ENCODE results near the gene LITAF.

The LITAF gene

DNA sequence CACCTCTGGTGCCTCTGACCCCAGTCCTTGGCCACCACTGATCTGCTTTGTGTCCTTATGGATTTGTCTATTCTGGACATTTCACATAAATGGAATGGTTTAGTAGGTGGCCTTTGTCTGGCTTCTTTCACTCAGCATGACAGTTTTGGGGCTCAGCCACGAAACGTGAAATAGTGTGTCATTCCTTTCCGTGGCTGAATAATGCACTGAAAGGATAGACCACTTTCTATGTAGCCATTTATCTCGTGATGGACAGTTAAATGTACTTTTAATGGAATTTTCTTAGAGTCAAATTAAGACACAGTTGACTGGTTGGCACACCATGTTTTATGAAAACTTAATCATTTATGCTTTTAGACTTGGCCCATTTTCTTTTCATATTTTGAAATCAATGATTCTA, 57.4 kb downstream of the LITAF start:
- H3K4me3 ChIP-seq (ENCODE audit: low read length): no peak overlapping the region
- no peak for DNase-seq (ENCODE audit: low read depth)
- TF ChIP-seq, protein P1, sequence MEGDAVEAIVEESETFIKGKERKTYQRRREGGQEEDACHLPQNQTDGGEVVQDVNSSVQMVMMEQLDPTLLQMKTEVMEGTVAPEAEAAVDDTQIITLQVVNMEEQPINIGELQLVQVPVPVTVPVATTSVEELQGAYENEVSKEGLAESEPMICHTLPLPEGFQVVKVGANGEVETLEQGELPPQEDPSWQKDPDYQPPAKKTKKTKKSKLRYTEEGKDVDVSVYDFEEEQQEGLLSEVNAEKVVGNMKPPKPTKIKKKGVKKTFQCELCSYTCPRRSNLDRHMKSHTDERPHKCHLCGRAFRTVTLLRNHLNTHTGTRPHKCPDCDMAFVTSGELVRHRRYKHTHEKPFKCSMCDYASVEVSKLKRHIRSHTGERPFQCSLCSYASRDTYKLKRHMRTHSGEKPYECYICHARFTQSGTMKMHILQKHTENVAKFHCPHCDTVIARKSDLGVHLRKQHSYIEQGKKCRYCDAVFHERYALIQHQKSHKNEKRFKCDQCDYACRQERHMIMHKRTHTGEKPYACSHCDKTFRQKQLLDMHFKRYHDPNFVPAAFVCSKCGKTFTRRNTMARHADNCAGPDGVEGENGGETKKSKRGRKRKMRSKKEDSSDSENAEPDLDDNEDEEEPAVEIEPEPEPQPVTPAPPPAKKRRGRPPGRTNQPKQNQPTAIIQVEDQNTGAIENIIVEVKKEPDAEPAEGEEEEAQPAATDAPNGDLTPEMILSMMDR (conservative IDR thresholded peaks at IDR 0.05; ENCODE audit: low read depth, low read length): no peak

DNA sequence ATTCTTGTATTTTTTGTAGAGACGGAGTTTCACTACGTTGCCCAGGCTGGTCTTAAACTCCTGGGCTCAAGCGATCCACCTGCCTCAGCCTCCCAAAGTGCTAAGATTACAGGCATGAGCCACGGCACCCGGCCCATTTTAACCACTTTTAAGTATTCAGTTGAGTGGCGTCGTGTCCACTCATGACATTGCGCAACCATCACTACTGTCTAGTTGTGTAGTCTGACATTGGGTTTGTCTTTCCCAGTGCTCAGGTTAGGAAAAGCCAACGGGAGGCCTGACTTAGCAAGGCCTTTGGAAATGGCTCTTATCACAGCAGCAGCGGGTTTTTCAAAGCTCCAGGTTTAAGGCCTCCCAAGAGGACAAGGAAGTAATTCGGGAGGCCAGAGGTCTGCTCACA, 58.7 kb downstream of the LITAF start:
- TF ChIP-seq, protein P1 (conservative IDR thresholded peaks at IDR 0.05; ENCODE audit: low read depth, low read length): no peak
- no peak overlapping the region for H3K4me3 ChIP-seq (ENCODE audit: low read length)
- DNase-seq (ENCODE audit: low read depth): no peak

DNA sequence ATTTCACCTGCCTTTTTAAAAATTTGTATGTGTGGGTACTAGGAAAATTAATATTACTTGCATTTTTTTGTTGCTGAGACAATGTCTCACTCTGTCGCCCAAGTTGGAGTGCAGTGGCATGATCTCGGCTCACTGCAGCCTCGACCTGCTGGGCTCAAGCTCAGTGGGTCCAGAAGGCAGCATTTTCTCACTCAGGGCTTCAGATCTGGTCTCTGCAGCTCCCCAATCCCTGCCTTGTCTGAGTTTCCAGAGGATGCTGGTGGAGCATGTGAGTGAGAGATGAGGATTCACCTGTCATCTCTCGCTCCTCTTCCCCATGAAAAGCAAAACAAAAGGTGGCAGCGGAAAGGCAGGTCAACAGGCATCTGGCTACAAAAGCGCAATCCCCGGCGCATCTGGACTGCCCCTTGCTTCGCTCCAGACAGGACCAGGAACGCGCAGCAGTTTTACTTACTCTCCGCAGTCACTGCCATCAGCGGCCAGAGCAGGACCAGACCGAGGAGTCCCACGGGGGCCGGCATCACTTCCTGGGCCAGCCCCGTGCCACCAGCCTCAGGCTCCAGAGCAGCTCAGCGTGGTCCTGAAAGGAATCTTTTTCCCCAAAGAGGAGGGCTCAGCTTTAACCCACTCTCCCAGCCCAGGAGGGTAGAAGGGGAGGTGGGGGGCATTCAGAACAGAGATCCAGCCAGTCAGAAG, 59.9 kb downstream of the LITAF start:
- TF ChIP-seq, protein P1 (conservative IDR thresholded peaks at IDR 0.05; ENCODE audit: low read depth, low read length): no peak
- DNase-seq (ENCODE audit: low read depth): no peak
- no peak overlapping the region for H3K4me3 ChIP-seq (ENCODE audit: low read length)

DNA sequence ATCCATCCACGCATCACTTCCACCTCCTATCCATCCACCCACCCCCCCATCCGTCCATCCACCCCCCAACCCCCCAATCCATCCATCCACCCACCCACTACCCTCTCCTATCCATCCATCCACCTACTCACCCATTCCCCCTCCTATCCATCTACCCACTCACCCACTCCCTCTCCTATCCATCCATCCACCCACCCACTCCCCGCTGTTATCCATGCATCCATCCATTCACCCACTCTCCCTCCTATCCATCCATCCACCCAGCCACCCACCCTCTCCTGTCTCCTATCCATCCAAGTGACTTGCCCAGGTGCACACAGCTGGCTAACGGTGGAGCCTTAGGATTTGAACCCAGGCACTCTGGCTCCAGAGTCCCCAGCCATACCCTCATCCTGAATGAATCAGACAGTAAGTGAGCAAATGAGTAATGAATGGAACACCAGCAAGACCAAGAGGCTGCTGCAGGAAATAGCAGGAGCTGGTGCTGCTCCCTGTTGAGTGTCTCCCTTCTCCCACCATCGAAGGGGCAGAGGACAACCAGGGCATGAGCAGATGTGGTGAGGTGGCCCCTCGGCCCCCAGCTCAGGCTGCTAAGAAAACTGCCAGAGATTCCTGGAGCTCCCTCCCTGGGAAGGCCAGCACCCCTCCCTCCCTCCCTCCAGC, 62.5 kb downstream of the LITAF start:
- no peak for DNase-seq (ENCODE audit: low read depth)
- H3K4me3 ChIP-seq (ENCODE audit: low read length): no peak overlapping the region
- TF ChIP-seq, protein P1 (conservative IDR thresholded peaks at IDR 0.05; ENCODE audit: low read depth, low read length): no peak

DNA sequence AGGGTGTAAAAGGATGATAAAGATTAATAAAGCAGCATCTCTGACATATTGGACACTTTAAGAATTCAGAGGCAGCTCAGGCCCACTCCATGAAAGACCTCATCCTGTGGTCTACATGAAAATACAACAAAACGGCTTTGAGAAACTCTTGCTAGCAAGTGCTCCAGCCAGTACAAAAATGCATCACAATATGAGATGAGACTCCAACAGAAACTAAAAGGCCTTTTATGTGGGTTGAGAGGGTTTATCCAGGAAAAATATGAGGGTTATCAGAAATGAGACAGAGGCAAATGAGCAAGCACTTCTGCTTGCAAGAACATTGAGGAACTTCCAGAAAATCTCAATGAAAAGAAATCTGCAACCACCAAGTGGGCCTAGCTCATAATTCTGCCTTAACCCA, 65.7 kb downstream of the LITAF start:
- no peak for DNase-seq (ENCODE audit: low read depth)
- TF ChIP-seq, protein P1 (conservative IDR thresholded peaks at IDR 0.05; ENCODE audit: low read depth, low read length): no peak
- H3K4me3 ChIP-seq (ENCODE audit: low read length): no peak overlapping the region

DNA sequence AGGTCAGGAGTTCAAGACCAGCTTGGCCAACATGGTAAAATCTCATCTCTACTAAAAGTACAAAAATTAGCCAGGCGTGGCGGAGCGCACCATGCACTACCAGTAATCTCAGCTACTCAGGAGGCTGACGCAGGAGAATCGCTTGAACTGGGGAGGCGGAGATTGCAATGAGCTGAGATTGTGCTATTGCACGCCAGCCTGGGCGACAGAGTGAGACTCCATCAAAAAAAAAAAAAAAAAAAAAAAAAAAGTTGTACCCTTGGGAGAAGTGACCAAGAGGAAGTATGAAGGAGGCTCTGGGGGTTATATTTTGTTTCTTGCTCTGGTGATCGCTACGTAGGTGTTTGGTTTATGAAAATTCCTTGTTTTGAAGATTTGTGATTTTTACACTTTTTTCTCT, 66.3 kb downstream of the LITAF start:
- H3K4me3 ChIP-seq (ENCODE audit: low read length): no peak overlapping the region
- TF ChIP-seq, protein P1 (conservative IDR thresholded peaks at IDR 0.05; ENCODE audit: low read depth, low read length): no peak
- no peak for DNase-seq (ENCODE audit: low read depth)

DNA sequence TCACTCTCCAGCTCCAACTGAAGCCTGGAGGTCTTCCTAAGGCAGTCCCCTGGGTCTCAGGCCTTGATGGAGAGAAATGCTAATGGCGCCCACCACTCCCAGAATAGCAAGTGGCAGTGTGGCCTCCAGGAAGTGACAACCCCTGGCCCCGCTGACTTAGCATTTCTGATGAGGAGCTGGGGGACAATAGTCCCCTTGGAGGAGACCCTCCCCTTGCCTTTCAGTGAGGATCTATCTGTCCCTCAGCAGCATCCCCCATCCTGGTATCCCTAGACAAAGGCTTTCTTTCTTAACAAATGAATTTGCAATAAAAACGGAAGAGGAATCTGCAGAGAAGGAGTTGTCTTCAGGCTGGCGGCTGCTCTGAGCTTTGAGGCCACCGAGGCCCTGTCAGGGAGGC, 68.8 kb downstream of the LITAF start:
- TF ChIP-seq, protein P1 (conservative IDR thresholded peaks at IDR 0.05; ENCODE audit: low read depth, low read length): no peak
- H3K4me3 ChIP-seq (ENCODE audit: low read length): no peak overlapping the region
- DNase-seq (ENCODE audit: low read depth): no peak

Measured in retinal pigment epithelial cell (primary cell).